ENCODE results near the gene USH2A.

- TF ChIP-seq EZH2 (IDR thresholded peaks at IDR 0.05; ENCODE audit: borderline replicate concordance, low read depth, low read length, severe bottlenecking) (no peak), CTCF (IDR thresholded peaks at IDR 0.05; ENCODE audit: borderline replicate concordance, extremely low read depth, low read length, poor library complexity, severe bottlenecking) (no peak)
Measured at GRCh38 chr1:215932558-215932957, 490.7 kb downstream of the USH2A start.

Measured in DND-41 (cell line).